Astrocyte of the cerebellum (primary cell): Measurements from ENCODE around the gene DCAKD.
A peak's percentile ranks its signal among the peaks of the same experiment; 100 is the strongest.

Source experiments
- DNase-seq: peaks from one replicate; pipeline ENCODE4 v3.0.0-alpha.2; 2011; ENCODE audit warnings: low read depth
- H3K4me3 ChIP-seq: 2 replicates; pipeline ENCODE4 v1.5.1; 2011; ENCODE audit warnings: mild to moderate bottlenecking, low read depth, low read length, moderate library complexity
- in situ Hi-C: cut with HindIII; loops from 2 replicates; pipeline ENCODE4 v1.10.0; 2017; ENCODE audit warnings: low sequenced_read_pairs
- TF ChIP-seq, protein P1 (sequence below): IDR thresholded peaks from 2 replicates; pipeline ENCODE4 v1.5.1; 2012; ENCODE audit warnings: low read length, low read depth, moderate library complexity, mild to moderate bottlenecking; ENCODE audit errors: missing control alignments

Gene DCAKD, protein sequence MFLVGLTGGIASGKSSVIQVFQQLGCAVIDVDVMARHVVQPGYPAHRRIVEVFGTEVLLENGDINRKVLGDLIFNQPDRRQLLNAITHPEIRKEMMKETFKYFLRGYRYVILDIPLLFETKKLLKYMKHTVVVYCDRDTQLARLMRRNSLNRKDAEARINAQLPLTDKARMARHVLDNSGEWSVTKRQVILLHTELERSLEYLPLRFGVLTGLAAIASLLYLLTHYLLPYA

DNA sequence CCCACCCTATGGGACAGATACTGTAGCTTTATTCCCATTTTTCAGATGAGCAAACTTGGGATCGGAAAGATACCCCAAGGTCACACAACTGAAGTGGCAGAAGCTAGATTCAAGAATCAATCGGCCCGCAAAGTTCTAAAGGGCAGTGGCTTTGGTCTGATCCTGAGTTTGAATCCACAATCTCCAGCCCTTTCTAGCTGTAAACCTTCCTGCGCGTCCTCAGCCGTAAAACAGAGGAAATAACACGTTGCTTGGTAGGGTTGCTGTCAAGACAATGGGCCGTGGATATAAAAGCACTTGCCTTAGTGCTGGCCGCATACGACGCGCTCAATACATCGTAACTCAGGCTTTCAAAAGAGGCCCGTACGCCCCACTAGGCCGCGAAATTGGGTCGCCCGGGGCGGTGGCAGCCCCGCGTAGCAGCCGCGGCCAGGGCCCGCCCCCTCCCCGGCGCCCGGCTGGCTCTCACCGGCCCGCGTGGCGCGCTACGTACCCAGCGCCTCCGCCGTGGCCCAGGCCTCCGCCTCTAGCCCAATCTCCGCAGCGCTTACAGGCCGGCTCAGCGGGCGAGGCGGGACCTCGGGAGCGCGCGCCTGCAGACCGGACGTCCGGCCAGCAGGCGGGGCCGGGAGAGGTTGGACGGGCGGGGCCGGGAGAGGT is at the start of gene DCAKD:
DCAKD (minus strand) TSS at position 573 of the 660 bp plus-strand sequence. CDS start 16,747 bp downstream, outside the sequence.
- peak within 1 kb of the TSS; percentile 67 for H3K4me3 ChIP-seq
- DNase-seq = peak; percentile 86
- TF ChIP-seq, protein P1, sequence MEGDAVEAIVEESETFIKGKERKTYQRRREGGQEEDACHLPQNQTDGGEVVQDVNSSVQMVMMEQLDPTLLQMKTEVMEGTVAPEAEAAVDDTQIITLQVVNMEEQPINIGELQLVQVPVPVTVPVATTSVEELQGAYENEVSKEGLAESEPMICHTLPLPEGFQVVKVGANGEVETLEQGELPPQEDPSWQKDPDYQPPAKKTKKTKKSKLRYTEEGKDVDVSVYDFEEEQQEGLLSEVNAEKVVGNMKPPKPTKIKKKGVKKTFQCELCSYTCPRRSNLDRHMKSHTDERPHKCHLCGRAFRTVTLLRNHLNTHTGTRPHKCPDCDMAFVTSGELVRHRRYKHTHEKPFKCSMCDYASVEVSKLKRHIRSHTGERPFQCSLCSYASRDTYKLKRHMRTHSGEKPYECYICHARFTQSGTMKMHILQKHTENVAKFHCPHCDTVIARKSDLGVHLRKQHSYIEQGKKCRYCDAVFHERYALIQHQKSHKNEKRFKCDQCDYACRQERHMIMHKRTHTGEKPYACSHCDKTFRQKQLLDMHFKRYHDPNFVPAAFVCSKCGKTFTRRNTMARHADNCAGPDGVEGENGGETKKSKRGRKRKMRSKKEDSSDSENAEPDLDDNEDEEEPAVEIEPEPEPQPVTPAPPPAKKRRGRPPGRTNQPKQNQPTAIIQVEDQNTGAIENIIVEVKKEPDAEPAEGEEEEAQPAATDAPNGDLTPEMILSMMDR = no peak
- in situ Hi-C loops = no loop called here

DNA sequence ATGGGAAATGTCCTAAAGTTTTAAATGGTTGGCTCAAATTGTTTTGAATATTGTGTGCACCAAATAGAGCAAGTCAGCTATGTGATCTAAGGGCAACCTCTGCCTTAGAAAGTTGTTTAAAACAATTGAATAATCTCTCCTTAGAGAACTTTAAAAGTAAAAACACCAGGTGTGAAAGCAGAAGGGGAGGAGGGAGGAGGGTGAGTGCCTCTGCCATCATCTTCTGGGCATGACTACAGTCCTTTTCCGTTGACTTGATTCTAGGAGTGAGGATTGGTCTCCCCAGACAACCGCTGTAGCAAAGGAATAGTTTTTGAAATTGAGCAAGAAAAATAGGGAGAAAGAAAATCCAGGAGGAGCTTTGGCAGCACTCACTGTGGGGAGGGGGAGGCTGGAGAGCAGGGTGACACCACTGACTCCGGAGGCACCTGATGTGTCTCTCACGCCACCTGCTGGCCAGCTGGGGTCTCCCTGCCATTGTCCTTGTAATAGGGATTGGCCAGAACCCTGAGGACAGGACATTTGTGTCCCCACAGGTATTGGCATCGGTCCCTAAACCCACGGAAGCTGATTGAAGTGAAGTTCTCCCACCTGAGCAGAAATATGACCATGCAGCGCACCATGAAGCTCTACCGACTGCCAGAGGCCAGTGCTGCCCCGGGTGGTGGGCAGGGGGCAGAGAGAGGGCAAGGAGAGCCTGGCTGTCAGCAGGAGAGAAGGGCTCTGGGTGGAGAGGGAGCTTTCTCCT is 47.6 kb upstream of the DCAKD start:
- TF ChIP-seq, protein P1 = peak; percentile 96
- in situ Hi-C loops = no loop called here

DNA sequence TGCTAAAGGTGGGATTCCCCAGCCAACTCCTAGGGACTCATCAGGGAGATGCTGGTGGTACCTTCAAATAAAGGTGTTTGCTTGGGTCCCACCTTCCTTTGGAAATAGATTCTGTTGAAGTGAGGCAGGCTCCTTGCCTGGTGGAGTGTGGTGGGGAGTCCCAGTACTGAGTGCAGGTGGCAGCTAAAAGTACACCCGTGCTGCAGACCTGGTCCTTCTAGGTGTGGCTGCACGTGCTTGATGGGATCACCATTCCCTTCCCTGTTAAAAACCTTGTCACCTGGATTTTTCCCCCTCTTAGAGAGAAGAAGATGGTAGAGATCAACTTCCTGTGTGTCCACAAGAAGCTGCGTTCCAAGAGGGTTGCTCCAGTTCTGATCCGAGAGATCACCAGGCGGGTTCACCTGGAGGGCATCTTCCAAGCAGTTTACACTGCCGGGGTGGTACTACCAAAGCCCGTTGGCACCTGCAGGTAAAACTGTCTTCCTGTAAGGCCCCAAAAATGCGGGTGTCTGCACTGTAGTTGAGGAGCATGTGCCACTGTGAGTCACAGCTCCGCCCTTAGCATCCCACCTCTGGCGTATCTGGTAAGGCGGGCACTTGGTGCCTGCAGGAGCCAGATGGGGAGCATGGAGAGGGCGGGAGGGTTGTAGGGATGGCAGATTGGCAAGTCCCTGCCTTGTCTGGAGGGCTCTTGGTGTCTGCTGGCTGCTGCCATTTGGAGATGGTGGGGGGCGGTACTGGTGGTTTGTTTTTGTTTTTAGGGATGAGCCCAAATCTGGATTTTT is 46.8 kb upstream of the DCAKD start:
- no peak for DNase-seq
- TF ChIP-seq, protein P1 = no peak
- no peak overlapping the region for H3K4me3 ChIP-seq
- in situ Hi-C loops = no loop called here

More for the DNA sequence above, 47.6 kb upstream of the DCAKD start:
- DNase-seq = peak; percentile 53
- H3K4me3 ChIP-seq = no peak overlapping the region

- in situ Hi-C loops = no loop called here
- DNase-seq = no peak
- TF ChIP-seq, protein P1 = no peak
- H3K4me3 ChIP-seq = no peak overlapping the region
Measured at GRCh38 chr17:45096926-45097325, 45.5 kb upstream of the DCAKD start.

DNA sequence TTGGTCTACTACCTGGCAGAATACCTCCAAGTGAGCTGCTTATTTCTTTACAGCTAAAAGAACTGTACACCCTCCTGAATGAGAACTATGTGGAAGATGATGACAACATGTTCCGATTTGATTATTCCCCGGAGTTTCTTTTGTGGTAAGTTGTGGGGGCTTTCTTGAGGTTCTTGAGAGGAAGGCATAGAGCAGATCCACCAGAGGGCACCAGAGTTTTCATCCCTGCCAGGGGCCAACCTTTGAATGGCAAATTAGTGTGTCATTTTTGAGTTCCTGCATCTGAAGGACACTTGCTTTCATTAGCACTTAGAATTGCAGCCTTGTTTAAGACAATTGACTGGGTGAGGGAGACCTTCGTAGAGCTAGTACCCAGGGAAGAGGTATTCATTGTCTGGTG is 44.7 kb upstream of the DCAKD start:
- H3K4me3 ChIP-seq = no peak overlapping the region
- no peak for DNase-seq
- in situ Hi-C loops = no loop called here
- TF ChIP-seq, protein P1 = peak; percentile 75
